Measurements from ENCODE around the gene PDSS1.
"Not testable (repeated sequence)": the region's sequence is repeated elsewhere in the genome, so short reads cannot be mapped to it uniquely, and the experiment has no call there.

The PDSS1 gene

GRCh38 chr10:26780793-26781601 lies 83.5 kb downstream of the PDSS1 start:
- TF ChIP-seq CTCF (IDR thresholded peaks at IDR 0.05; ENCODE audit: low read depth, low read length, missing control alignments): no peak
- in situ Hi-C loops (cut with HindIII; ENCODE audit: low sequenced_read_pairs): no loop called here
- peak; percentile 77 for DNase-seq (ENCODE audit: low read depth)
- H3K4me3 ChIP-seq (ENCODE audit: low read depth, low read length): no peak overlapping the region

- H3K4me3 ChIP-seq (ENCODE audit: low read depth, low read length): no peak overlapping the region
- TF ChIP-seq CTCF (IDR thresholded peaks at IDR 0.05; ENCODE audit: low read depth, low read length, missing control alignments): no peak
These were observed 84.3 kb downstream of the PDSS1 start for GRCh38 chr10:26781797-26782196.

GRCh38 chr10:26787362-26787761 lies 89.9 kb downstream of the PDSS1 start:
- no peak for TF ChIP-seq CTCF (IDR thresholded peaks at IDR 0.05; ENCODE audit: low read depth, low read length, missing control alignments)
- no peak overlapping the region for H3K4me3 ChIP-seq (ENCODE audit: low read depth, low read length)
- in situ Hi-C loops (cut with HindIII; ENCODE audit: low sequenced_read_pairs): no loop called here
- no peak for DNase-seq (ENCODE audit: low read depth)

More at GRCh38 chr10:26781797-26782196, 84.3 kb downstream of the PDSS1 start:
- in situ Hi-C loops (cut with HindIII; ENCODE audit: low sequenced_read_pairs): no loop called here
- no peak for DNase-seq (ENCODE audit: low read depth)

- H3K4me3 ChIP-seq (ENCODE audit: low read depth, low read length); in situ Hi-C loops (cut with HindIII; ENCODE audit: low sequenced_read_pairs); DNase-seq (ENCODE audit: low read depth): not testable (repeated sequence)
These were observed 92.3 kb downstream of the PDSS1 start for GRCh38 chr10:26789779-26790178.

- no peak overlapping the region for H3K4me3 ChIP-seq (ENCODE audit: low read depth, low read length)
- in situ Hi-C loops (cut with HindIII; ENCODE audit: low sequenced_read_pairs): no loop called here
- no peak for DNase-seq (ENCODE audit: low read depth)
- TF ChIP-seq CTCF (IDR thresholded peaks at IDR 0.05; ENCODE audit: low read depth, low read length, missing control alignments): no peak
These were observed 92.9 kb downstream of the PDSS1 start for GRCh38 chr10:26790221-26790995.

GRCh38 chr10:26792758-26793495 lies 95.4 kb downstream of the PDSS1 start:
- no peak for TF ChIP-seq CTCF (IDR thresholded peaks at IDR 0.05; ENCODE audit: low read depth, low read length, missing control alignments)
- DNase-seq (ENCODE audit: low read depth): no peak
- in situ Hi-C loops (cut with HindIII; ENCODE audit: low sequenced_read_pairs): no loop called here
- H3K4me3 ChIP-seq (ENCODE audit: low read depth, low read length): no peak overlapping the region

All from astrocyte of the cerebellum (primary cell).